ENCODE data around the gene PRDM5.

The PRDM5 gene

GRCh38 chr4:120902925-120903324, 19.6 kb downstream of the PRDM5 start:
- no peak for DNase-seq

- DNase-seq, result no peak
Observed at GRCh38 chr4:120901731-120902130, 20.8 kb downstream of the PRDM5 start.

GRCh38 chr4:120897981-120898719, 24.4 kb downstream of the PRDM5 start:
- DNase-seq, result no peak

- DNase-seq, result no peak
Observed at GRCh38 chr4:120895554-120895953, 27.0 kb downstream of the PRDM5 start.

GRCh38 chr4:120893314-120893713, 29.2 kb downstream of the PRDM5 start:
- no peak for DNase-seq

GRCh38 chr4:120886191-120886590, 36.3 kb downstream of the PRDM5 start:
- no peak for DNase-seq

- DNase-seq, result no peak
Observed at GRCh38 chr4:120881846-120882245, 40.7 kb downstream of the PRDM5 start.

- no peak for DNase-seq
Observed at GRCh38 chr4:120881351-120881750, 41.2 kb downstream of the PRDM5 start.

GRCh38 chr4:120877021-120877420, 45.5 kb downstream of the PRDM5 start:
- no peak for DNase-seq

- DNase-seq, result no peak
Observed at GRCh38 chr4:120874792-120875774, 47.4 kb downstream of the PRDM5 start.

GRCh38 chr4:120873554-120873953, 49.0 kb downstream of the PRDM5 start:
- no peak for DNase-seq

GRCh38 chr4:120871173-120871572, 51.4 kb downstream of the PRDM5 start:
- no peak for DNase-seq

GRCh38 chr4:120870279-120870673, 52.2 kb downstream of the PRDM5 start:
- DNase-seq, result no peak

GRCh38 chr4:120869613-120870278, 52.8 kb downstream of the PRDM5 start:
- peak; percentile 2 for DNase-seq

GRCh38 chr4:120867506-120867905, 55.0 kb downstream of the PRDM5 start:
- DNase-seq, result no peak

GRCh38 chr4:120865985-120866384, 56.5 kb downstream of the PRDM5 start:
- DNase-seq, result no peak

- no peak for DNase-seq
Observed at GRCh38 chr4:120864969-120865368, 57.6 kb downstream of the PRDM5 start.

GRCh38 chr4:120862432-120862831, 60.1 kb downstream of the PRDM5 start:
- DNase-seq, result no peak

- DNase-seq, result no peak
Observed at GRCh38 chr4:120861852-120862251, 60.7 kb downstream of the PRDM5 start.

GRCh38 chr4:120858776-120859175, 63.8 kb downstream of the PRDM5 start:
- no peak for DNase-seq

GRCh38 chr4:120857312-120857711, 65.2 kb downstream of the PRDM5 start:
- no peak for DNase-seq

- no peak for DNase-seq
Observed at GRCh38 chr4:120856294-120856693, 66.2 kb downstream of the PRDM5 start.

GRCh38 chr4:120855307-120856001, 67.1 kb downstream of the PRDM5 start:
- no peak for DNase-seq

Measured in DMS 273 treated with DMSO at 0.1 percent for 48 hours (cell line).